IPS-18c (cell line): Measurements from ENCODE around the gene ADAMTS17.

Experiments used
- H3K4me3 ChIP-seq: 2 replicates; pipeline ENCODE4 v1.7.0; 2013; ENCODE audit warnings: low read depth, mild to moderate bottlenecking, low read length, moderate library complexity; ENCODE audit not compliant: insufficient read depth
- H3K9me3 ChIP-seq: one replicate; pipeline ENCODE4 v1.6.1; 2013; ENCODE audit warnings: mild to moderate bottlenecking, low read length, moderate library complexity; ENCODE audit not compliant: control insufficient read depth, insufficient read depth

Gene ADAMTS17

DNA sequence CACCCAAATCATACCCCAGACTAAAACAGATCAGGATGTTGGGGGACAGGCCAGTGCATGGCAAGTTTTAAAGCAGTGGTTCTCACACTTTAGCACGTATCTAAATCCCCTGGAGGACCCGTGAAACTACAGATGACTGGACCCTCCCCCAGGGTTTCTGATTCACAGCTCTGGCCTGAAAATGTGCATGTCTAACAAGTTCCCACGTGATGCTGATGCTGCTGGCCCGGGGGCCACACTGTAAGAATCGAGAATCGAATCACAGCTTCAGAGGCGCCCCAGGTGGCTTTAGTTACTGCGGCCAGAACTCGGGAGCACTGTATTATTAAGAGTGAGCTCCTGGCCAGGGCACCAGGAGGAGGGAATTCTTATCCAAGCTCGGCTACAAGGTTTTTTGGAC is 11.6 kb downstream of the ADAMTS17 start:
- Histone ChIP-seq H3K4me3 (no peak overlapping the region), H3K9me3 (no peaks in the 10 kb centered on the region)

DNA sequence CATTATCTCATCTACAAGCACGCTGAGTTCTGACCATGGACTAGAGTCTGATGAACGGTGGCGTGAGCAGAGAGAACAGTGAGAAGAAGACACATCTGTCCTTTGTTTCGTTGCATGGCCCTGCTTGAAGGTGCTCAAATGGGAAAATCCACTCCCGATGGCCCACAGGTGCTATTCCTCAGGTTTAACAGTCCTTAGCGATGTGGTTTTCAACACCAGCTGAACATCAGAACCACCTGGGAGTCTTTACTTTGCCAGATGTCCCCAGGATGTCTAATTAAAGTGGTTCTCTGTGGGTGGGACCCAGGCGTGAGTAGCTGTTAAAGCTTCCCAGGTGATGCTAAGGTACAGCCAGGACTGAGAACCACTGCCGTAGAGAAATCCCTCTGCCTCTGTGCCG is 13.0 kb downstream of the ADAMTS17 start:
- H3K4me3 ChIP-seq: no peak overlapping the region
- H3K9me3 ChIP-seq: no peaks in the 10 kb centered on the region

DNA sequence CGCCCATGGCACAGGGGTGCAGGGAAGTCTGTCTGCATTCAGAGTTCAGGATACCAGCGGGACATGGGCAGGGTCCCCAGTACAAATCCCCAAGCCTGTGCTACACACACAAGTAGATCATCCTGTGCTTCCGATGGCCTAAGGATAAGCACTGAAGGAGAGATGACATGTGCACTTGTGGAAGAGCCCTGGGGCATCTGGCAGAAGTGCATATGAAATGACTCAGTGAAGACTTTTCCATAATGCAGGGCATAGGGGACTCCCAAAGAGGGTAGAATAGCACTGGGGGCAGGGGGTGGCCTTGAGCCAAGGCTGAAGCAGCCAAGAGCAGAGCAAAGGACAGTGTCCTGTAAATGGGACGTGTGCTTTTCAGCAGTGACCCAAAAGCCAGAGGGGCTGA is 22.9 kb downstream of the ADAMTS17 start:
- Histone ChIP-seq H3K4me3 (no peak overlapping the region), H3K9me3 (no peaks in the 10 kb centered on the region)

DNA sequence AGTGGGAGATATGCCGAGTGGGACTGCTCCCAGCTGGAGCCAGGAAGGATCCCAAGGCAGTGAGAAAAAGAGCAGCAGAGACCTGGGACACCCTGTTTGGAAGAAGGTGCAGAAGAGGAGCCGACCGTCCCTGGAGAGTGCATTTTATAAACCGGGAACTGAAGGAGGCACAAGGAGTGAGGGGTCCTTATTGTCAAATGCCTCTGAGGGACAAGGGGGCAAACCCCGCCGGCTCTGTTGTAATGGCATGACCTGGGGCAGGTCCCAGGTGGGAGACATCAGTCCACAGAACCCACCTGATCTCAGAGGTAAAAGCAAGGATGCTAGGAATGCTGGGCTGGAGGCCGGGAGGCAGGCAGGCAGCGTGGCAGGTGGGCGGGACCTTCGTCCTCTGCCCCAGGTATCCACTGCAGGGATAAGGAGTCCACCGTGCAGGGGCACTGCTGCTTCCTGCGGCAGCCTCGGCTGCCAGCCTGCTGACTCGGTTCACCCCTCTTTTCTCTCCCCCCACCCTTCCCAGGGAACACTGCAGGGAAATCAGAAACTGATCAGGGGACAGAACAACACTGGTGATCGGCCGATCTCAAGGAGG is 26.9 kb downstream of the ADAMTS17 start:
- Histone ChIP-seq H3K4me3 (no peak overlapping the region), H3K9me3 (peaks cover 7% of the 10 kb centered on the region)

DNA sequence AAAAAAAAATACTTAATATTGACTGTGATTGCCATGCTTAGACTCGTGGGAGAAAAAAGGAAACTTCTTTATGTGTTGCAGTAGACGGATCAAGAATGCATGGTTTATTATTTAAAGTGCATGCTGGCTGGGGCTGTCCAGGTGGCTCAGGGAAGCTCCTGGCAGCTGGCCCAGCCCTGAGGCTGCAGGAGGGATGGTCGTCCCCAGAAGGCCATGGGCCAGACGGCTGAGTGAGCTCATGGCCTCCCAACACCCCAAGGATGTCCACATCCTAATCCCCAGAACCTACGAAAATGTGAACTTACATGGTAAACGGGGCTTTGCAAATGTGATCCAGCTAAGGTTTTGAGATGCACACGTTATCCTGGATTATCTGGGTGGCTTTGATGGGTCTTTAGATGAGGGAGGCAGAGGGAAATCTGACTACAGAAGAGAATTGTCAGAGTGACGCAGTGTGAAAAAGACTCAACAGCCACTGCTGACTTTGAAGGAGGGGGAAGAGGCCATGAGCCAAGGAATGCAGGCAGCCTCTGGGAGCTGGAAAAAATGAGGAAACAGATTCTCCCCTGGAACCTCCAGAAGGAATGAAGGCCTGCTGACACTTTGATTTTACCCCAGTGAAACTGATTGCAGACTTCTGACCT is 29.8 kb downstream of the ADAMTS17 start:
- Histone ChIP-seq H3K4me3 (no peak overlapping the region), H3K9me3 (peaks cover 10% of the 10 kb centered on the region)

DNA sequence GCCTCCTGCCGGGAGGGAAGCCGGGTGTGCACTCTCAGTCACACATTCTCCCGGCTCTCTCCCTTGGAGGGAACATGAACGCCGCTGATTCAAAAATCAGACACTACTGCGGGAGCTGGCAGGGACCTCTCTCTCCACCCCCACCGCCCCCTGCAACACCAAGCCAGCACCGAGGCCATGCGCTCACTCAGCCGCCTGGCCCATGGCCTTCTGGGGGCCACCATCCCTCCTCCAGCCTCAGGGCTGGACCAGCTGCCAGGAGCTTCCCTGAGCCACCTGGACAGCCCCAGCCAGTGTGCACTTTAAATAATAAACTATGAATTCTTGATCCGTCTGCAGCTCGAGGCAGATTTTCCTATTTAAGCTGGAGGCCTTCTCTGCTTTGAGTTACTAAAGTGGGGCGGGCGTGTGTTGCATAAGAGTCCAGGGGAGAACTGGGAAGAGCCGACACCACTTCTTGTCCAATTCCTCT is 30.6 kb downstream of the ADAMTS17 start:
- peaks cover 10% of the 10 kb centered on the region for H3K9me3 ChIP-seq

DNA sequence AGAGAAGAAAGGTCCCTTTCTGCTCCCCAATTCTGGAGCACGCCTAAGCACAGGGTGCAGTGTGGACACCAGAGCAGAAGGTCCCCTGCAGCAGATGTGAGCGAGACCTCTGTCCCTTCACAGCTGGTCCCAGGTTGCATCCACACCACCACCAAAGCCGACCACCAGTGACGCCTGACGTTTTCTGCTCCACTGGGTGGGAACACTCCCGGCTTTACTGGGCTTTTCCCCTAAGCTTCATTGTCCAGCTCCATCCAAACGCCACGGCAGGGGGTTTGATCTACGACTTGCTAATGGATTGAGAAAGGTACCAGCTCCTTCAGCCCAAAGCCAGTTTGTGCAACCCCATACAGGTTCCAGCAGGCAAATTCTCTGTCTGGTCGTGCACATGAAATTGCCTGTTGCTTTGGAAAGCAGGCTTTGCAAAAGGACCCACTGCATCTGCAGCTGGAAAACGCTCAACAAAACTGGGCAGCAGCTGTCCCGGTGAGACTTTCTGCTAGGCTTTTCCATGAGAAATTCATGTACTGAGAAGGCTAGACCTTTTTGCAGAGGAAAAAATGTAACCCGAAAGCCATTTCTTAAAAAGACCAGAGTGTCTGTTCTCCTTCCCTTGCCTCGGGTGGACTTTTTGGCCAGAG is 31.1 kb downstream of the ADAMTS17 start:
- Histone ChIP-seq H3K9me3 (peaks cover 10% of the 10 kb centered on the region), H3K4me3 (no peak overlapping the region)

More for the DNA sequence above, 30.6 kb downstream of the ADAMTS17 start:
- no peak overlapping the region for H3K4me3 ChIP-seq

DNA sequence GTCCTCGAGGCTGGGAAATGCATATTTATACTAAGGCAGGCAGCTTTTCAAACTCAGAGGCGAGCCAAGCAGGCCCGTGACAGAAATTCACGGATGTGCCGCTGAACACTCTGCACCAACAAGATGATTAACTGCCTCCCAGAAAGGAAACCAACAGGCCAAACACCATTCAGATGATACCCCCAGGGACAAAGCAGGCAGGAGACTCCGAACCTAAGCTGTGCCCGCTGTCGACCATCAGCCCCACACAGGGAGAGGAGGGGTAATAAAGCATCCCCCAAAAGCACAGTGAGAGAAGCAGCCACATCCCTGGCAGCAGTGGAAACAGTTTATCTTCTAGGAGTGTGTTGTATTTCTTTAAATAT is 31.8 kb downstream of the ADAMTS17 start:
- H3K9me3 ChIP-seq: peaks cover 10% of the 10 kb centered on the region
- H3K4me3 ChIP-seq: no peak overlapping the region

DNA sequence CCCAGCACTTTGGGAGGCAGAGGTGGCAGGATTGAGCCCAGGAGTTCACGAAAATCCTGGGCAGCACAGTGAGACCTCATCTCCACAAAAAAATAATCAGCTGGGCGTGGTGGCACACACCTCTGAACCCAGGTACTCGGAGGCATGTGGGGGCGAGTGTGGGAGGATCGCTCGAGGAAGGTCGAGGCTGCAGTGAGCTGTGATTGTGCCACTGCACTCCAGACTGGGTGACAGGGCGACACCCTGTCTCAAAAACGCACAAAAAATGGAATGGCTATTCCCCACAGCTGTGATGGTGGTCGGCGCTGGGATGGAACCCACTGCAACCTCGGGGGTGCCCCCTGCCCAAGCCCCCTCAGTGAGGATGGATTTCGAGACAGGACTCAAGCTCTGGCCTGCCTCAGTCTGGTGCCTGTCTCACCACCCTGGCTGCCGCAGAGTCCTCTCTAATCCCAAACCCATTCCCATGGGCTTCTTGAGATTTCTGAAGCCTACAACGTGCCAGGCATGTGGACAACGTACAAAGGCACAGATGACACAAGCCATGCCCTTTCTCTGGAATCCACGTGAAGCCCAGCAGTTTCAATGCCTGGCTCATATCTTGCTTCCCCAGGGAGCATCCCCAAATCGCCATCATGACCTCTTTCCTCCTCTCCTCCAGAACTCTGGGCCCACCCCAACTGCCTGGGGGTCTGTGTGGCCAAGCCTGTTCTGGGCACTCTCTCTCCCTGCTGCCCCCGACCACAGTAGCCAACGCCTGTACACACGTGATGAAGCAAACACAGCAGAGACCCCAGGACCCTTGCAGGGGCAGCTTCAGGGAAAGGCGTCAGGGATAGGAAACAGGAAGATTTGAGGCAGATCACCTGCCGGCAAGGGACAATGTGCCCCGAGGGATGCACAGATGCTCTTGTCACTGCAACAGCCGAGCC is 32.4 kb downstream of the ADAMTS17 start:
- H3K9me3 ChIP-seq: peaks cover 10% of the 10 kb centered on the region
- H3K4me3 ChIP-seq: no peak overlapping the region

DNA sequence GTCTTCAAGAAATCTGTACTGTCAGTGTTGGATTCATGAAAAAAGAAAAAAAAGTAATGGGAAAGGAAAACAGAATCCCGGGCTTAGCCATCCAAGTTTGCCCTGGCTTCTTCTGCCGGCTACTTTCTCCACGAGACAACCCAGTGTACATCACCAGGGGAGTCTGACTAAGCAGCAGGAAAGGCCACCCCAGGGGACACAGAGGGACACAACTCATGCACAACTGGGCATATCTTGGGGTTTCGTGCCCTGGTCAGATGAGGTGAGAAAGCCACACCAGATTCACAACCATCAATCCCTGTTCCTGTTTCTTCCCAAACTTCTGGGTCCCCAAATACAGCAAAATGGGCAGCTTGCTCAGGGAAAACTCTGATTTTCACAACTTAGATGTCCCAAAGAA is 33.2 kb downstream of the ADAMTS17 start:
- H3K4me3 ChIP-seq: no peak overlapping the region
- peaks cover 10% of the 10 kb centered on the region for H3K9me3 ChIP-seq

DNA sequence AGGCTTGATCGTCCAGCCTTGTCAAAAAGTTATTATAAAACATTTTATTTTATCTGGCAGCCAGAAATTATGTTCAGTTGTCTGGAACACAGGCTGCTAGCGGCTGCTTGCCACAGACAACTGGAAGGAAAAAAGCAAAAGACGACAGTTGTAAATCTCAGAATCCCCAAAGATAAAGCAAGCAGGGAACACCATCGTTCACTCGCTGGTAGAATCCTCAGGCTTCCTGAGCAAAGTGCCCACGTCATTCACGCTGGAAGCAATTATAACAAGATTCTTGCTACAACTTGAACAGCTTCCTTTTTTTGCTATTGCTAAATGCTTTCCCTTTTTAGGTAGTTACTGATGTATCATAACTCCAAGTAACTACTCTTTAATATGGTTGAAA is 33.6 kb downstream of the ADAMTS17 start:
- Histone ChIP-seq H3K4me3 (no peak overlapping the region), H3K9me3 (peaks cover 10% of the 10 kb centered on the region)

DNA sequence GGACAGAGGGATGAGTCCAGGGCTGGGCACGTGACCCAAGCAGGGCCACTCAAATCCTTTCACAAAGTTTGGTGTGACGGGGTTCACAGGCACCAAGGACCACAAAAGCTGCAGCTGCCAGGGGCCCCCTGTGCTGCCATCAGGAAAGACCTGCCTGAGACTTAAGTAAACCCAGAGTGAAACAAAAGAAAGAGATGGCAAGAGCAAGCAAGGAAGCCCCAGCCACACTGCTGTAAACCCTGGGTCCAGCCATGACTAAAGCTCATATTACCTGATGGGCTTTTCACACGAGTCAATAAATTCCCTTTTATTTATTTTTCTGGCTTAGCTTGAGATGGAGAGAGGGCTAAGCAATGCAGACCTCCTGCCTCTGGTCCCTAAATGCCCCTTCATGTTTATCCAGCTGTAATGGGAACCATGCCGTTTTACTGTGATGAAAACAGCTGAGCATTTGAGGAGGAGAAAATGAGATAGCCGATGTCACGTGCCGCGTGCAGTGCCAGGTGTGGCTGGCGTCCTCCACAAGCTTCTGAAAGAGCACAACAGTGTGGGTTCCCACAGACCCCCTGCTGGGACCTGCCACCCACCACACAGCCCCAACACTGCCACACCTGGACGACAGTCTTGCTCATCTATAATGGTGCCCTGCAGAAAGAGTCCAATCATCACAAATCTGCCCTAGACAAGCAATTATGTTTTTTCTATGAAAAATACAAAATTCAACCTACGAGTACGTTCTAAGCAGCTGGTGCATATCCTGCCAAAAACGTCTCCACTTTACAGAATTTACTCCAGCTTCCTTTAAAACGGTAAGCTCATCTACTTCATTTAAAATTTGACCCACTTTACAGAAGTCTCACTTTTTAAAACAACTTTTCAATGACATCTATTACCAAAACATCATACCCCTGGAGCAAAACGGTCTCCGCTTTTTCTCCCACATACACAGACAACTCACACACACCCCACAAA is 34.2 kb downstream of the ADAMTS17 start:
- H3K9me3 ChIP-seq: peaks cover 7% of the 10 kb centered on the region
- H3K4me3 ChIP-seq: no peak overlapping the region

DNA sequence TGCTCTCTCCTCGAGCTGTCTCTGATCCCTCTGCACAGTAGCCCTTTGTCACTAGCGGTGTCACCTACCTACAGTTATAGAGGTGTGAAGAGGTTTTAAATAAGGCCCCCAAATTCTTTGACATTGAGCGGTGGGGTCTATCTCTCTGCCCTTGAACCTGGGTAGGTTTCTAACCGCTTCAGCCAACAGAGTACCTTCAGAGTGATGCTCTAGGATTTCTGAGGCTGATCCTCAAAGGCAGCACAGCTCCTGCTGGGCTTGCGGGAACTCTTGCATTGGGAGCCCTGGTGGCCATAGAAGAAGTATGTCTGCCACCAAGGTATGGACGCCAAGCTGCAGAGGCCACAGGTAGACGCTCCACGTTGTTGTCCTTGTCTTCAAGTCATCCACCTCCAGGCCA is 35.7 kb downstream of the ADAMTS17 start:
- H3K9me3 ChIP-seq: peaks cover 2% of the 10 kb centered on the region
- H3K4me3 ChIP-seq: no peak overlapping the region

DNA sequence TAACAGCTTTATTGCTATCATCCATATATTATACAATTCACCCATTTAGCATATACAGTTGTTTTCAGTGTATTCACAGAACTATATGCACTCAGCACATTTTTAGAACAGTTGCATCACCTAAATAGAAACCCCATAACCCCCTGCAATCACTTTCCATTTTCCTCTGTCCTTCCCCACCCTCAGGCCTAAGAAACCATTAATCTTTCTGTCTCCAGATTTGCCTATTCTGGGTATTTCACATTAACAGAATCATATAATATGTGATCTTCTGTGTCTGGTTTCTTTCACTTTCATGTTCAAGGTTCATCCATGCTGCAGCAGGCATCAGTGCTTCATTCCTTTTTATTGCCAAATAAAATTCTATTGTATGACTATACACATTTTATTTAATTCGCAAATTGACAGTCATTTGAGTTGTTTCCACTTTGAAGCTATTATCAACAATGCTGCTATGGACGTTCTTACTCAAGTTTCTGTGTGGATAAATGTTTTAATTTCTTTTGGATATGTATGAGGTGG is 39.8 kb downstream of the ADAMTS17 start:
- H3K9me3 ChIP-seq: peaks cover 2% of the 10 kb centered on the region
- no peak overlapping the region for H3K4me3 ChIP-seq

DNA sequence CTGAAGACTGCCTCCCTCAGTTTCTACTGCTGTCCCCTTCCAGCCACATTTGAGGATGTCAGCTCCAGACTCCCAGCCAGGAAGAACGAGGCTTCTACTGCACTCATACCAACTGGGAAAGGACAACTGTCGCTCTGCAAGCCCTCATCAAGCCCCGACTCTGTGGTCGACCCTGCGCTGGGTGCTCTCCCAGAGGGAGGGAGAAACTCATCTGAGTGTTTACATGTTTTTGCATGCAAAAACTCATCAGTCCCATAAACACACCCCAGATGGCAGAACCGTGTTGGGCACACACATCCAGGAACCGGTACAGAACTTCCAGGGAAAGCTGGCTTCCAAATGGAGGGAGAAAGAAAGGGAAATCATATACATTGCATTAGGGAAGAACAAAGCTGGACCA is 43.5 kb downstream of the ADAMTS17 start:
- Histone ChIP-seq H3K4me3 (no peak overlapping the region), H3K9me3 (peaks cover 5% of the 10 kb centered on the region)

DNA sequence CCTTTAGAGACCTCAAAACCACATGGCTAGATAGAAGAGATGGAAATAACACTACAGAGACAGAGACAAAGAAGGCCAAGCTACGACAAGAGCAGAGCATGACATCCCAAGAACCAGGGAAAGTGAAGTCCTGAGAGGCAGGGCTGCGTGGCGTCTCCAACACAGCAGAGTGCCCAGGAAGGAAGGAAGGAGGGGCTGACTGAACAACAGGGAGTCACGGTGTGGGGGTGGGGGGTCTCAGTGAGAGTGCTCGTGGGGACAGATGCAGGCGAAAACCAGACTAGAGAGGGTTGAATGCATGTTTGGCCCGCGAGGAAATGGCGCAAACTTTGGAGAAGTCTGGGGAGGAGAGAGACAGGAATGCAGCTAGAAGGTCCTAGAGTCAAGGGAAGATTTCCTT is 44.0 kb downstream of the ADAMTS17 start:
- H3K9me3 ChIP-seq: peaks cover 5% of the 10 kb centered on the region
- H3K4me3 ChIP-seq: no peak overlapping the region
